NCI-H82 (cell line): Measurements from ENCODE around the gene CYB5B.
A peak's percentile ranks its signal among the peaks of the same experiment; 100 is the strongest.

Experiments
- DNase-seq: peaks from one replicate; lab custom pipeline; 2025; lab: John Stamatoyannopoulos, UW

Gene CYB5B

DNA sequence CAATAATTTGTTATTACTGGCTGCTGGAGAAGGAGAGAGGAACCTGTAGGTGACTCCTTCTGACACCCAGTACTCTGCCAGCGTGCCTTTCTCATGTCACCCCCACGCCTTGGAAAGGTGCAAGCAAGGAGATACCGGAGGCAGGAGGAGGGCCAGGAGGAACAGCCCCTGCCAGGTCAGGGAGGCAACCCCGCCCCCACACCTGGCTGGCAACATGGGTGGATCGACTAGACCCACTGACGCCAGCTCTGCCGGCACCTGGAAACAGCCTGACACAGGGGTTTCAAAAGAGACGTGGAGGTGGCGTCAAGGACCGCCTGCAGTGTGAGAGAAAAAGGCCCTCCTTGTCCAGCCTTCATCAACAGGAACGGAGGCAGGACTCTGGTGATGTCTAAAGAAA is 62.3 kb downstream of the CYB5B start:
- no peak for DNase-seq

DNA sequence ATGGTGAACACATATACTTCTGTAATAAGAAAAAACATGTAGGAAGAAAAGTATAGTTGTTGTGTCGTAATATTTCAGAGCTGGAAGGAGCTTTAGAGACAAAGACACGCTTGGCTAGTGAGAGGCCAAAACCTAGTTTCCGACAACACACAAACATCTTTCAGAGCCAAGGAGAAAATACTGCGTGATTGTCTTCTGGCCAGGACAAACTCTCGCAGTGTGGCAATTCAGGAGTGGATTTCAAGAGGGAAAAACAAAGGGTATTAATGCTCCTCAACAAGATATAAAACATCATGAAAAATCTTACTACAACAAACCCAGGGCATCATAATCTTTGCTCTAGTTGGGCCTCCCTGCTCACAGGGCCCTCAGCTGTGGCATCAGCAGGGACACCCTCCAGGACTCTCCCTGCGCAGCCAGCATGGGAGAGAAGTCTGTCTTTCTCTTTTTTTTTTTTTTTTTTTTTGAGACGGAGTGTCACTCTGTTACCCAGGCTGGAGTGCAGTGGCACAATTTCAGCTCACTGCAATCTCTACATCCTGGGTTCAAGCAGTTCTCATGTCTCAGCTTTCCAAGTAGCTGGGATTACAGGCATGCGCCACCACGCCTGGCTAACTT is 66.4 kb downstream of the CYB5B start:
- DNase-seq: no peak

DNA sequence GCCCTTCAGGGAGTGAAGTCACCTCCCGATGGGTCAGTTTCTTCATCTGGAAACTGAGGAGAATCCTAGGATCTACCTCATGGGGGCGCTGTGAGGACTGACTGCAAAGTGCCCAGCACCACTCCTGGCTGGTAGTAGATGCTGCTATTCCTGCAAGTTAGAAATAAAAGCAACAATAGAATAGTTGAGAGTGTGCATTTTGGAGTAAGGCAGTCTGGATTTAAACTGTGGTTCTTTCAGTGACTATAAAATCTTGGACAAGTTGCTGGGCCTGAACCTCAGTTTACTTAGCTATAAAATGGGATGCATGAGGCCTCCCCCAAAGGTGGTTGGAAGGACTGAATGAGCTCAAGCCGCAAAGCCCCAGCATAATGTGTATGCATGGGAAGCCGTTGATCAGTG is 70.6 kb downstream of the CYB5B start:
- DNase-seq: peak; percentile 6

DNA sequence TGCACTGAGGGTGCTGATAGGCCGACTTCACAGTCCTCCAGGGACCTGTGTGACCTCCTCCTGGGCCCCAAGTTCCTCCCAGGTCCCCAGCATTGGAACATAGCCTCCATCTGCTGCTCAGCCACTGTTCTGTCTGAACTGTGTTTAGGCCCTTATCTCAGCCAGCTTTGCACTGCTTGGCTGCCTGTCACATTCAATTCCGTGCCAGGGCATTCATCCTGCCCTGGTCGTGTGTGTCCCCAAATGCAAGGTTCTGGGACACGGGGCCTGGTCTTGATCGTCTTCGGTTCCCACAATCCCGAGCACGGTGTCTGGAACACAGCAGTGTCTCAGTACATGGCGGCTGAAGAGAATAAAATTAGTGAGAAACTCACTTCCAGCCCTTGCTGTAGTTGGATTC is 71.4 kb downstream of the CYB5B start:
- no peak for DNase-seq

DNA sequence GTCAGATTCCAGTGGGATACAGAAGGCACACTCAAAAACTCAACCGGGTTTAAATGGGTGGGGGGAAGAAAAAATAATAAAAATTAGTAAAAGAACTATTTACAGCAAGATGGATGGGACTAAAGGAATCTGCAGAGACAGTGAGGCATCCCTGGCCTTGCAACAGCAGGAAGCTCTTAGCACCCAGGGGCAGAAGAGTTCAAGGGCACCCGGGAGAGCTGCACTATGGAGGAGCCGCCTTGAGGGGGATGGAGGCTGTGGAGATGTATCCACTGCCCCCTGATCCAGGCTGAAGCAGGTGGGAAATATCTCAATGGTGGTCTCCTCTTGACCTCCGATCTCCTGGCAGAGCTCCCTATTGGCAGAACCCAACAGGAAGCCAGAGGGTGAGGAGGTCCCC is 72.0 kb downstream of the CYB5B start:
- no peak for DNase-seq

DNA sequence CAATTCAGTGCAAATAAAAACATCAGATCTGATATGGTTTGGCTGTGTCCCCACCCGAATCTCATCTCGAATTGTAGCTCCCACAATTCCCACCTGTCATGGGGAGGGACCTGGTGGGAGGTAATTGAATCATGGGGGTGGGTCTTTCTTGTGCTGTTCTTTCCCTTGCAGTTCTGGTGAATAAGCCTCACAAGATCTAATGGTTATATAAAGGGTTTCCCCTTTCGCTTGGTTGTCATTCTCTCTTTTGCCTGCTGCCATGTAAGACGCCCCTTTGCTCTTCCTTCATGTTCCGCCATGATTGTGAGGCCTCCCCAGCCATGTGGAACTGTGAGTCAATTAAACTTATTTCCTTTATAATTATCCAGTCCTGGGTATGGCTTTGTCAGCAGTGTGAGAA is 72.5 kb downstream of the CYB5B start:
- DNase-seq: no peak

DNA sequence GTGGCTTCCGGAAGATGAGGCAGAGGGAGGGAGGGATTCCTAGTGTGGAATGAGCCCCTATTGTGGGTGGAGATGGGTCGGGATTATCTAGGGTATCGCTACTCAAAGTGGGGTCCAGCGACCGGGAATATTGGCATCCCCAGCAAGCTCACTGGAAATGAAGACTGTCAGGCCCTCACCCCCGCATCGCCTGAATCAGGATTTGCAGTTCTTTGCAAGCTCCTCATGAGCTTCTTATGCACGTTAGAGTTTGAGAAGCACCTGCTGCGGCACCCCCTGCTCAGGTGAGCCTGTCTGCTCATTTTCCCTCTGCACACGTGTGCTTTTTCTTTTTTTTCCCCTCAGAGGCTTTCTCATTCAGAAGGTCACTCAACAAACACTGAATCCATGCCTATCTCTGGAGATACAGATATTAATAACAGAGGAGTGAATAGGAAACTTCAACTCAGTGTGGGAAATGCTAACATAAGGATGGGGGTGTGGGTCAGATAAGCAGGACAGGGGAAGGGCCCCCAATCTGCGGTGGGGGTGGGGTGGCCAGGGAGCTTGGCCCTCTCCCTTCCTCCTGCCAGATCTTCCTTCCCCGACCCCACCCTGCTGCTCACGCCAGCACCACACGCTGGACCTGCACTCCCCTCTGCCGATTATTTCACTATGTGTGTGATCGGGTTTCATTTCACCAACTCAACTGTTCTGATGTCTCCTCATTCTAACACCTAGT is 73.6 kb downstream of the CYB5B start:
- no peak for DNase-seq

DNA sequence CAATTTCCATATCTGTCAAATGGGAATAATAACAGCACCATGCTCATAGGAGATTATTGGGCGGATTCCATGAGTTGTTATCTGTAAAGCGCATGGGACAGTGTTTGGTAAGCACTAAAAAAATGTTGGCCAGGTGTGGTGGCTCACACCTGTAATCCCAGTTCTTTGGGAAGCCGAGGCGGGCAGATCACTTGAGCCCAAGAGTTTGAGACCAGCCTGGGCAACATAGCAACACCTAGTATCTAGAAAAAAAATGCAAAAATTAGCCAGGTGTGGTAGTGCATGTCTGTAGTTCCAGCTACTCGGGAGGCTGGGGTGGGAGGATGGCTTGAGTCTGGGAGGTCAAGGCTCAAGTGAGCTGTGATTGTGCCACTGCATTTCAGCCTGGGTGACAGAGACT is 74.5 kb downstream of the CYB5B start:
- DNase-seq: no peak

DNA sequence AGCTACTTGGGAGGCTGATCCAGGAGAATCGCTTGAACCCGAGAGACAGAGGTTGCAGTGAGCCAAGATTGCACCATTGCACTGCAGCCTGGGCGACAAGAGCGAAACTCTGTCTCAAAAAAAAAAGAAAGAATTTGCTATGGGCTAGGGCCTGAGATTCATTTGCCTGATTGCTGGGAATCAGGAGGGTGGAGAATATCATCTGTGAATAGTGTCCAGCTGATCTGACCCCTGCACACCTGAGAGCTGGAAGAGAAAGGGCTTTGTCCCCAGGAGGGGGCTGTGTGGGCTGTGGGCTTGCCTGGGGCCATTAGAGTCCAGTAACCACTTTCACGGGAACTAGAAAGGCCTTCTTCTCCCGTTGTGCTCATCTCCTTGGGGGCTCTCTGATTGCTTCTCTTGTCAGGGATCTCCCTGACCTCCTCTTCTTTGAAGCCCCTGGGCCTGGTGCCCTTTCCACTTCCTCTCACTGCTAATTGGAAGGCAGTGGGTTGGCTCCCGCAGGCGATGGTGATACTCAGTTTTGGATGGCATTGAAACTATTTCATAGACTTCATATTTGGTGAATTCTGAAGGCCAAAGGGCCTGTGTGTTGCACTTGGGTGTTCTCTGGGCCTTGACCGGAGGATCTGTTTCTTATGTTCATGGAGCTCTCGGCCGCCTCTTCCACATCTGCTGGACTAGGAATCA is 75.3 kb downstream of the CYB5B start:
- DNase-seq: no peak

DNA sequence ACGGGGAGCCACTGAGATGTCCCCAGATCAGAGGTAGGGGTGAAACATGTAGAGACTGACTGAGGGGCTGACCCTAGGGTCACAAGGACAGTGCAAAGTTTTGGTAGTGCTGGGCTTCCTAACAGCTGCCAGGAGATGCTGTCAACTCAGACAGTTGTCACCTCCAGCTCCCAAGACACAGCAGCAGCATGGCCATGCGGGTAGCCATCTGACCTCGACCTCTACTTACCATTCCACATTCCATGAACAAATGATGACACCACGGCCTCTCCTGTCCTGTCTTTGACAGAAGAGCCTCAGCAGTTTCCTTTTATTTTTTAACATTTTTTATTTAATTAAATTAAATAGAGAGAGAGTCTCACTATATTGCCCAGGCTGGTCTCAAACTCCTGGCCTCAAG is 76.1 kb downstream of the CYB5B start:
- DNase-seq: no peak

DNA sequence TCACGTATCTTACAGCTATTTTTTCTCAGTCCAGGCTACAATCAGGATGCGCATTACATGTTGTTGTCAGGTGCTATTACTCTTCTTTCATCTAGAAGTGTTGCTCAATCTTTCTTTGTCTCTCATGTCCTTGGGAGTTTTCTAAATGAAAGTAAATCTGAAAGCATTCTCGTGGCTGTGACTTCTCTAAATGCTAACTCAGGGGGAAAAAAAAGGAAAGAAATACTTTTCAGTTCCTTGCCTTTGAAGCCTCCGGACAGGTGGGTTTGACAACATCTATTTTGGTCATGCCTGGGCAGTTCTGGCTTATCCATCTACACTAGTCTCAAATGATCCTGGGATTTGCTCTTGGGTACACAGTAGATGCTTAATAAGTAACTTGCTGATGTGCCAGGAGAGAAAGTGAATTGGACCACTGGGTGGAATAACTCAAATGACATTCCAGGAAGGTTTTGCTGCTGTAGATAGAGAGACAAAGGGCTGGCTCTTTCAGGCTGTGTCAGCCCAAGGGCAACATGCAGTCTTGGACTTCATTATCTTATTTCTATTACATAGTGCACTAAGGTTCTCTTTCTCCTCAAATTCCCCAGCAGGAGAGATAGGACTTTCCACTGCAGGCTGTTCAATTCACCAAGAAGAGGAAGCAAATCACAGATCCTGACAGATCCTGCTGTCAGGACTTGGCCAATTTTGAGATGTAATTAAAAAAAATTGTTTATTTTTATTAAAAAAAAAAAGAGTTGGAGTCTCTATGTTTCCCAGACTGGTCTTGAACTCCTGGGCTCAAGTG is 77.7 kb downstream of the CYB5B start:
- no peak for DNase-seq

DNA sequence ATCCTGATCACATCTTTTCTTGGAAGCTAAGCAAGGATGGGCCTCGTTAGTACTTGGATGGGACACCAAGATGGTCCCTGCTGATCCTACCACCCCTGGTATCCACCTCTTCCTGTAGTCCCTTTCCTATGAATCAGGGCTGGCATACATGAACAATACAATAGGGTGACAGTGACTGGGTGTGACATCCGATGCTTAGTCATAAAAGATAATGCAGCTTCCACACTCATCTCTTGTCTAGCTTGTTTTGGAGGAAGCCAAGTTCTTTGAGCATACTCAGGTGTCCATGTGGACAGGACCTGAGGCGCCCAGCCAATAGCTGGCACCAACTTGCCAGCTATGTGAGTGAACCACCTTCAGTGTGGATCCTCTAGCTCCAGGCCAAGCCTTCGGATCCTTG is 78.8 kb downstream of the CYB5B start:
- no peak for DNase-seq

DNA sequence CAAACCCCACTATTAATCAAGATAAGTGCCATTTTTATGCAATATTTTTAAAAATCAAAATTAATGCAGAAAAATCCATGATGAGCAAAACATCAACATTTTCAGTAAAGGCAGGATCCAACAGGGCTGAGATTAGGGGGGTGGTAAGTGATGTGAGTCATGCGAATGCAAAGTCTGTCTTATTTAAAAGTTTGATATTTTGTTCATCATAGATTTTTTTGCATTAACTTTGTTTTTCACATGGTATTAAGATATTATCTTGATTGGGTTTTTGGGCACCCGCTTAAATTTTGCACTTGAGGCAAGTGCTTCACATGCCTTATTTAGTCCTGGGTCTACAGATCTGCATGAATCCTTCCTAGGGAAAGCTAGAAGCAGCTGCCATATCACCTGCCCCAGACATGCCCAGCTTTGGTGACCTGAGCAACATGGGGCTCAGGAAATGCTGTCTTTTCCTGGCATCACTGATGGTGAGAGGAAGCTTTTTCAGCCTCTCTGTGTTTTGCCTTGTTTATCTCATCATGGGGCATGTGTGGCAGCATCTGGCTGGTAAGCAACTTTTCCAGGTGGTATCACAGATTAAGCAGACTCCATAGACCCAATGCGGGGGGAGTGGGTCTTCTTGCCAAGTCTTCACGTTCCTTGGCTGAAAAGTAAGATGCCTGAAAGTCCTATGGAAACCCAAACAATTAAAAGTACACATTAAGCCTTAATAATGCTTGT is 83.8 kb downstream of the CYB5B start:
- DNase-seq: no peak

DNA sequence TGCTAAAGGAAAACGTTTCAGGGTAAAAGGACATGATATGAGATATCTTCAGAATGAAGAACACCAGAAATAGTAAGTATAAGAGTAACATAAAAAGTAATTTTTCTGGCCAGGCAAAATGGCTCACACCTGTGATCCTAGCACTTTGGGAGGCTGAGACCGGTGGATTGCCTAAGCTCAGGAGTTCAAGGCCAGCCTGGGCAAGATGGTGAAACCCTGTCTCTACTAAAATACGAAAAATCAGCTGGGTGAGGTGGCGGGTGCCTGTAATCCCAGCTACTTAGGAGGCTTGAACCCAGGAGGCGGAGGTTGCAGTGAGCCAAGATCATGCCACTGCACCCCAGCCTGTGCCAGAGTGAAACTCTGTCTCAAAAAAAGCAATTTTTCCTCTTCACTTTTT is 84.7 kb downstream of the CYB5B start:
- DNase-seq: no peak

DNA sequence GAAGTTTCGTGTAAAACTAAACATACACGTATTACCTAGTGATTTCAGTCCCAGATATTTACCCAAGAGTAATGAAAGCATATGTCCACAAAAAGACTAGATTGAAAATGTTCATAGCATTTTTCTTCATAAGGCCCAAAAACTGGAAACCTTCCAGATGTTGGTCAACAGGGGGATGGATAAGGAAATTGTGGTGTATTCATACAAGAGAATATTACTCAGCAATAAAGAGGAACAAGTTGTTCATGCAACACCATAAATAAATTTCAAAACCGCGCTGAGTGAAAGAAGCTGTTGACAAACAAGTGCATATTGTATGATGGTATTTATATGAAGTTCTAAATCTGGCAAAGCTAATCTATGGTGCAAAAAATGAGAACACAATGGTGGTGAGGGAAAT is 87.2 kb downstream of the CYB5B start:
- no peak for DNase-seq

DNA sequence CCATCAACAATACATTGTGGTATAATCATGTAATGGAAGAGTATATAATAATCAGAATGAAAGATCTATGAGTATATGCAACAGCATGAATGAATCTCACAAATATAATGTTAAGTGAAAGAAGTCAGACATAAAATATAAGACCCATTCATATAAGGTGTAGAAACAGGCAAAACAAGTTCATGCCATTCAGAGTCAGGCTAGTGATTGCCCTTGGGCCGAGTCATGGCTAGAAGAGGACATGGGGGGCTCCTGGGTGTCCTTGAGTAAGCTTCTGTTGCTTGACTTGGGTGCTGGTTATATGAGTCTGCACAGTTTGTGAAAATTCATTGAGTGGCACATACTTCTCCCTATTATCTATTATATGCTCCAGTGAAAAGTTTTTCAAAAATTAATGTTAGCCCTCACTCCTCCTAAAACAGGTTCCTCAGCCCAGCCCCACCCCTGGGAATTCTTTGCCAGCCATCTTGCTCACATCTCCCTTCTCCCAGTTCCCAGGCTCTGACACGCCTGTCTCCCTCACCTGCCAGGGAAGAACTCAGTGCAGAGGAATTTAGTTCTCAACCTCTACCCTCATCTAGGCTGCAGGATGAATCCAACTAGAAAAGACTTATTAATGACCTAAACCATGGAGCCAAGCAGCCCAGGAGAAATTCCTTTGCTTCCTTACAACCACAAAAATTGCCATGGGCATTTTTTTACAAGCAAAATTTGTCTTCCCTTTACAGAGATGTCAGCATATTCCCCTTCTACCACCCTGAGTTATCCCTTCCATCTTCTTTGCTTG is 89.0 kb downstream of the CYB5B start:
- DNase-seq: no peak

DNA sequence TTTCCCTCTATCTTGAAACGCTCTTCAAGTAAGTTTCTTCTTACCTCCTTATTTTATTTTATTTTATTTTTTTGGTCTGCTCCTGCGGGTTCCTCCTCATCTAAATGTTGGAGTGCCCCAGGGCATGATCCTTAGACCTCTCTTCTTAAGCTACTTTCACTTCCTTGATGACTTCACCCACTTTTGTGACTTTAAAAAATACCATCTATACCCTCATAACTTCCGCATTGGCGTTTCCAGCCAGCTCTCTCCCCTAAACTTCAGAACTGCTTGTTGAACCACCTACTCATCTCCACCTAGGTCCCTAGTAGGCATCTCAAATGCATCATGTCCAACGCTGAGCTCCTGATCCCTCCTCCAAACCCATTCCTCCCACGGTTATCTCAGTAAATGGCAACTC is 89.9 kb downstream of the CYB5B start:
- DNase-seq: no peak
